ENCODE measurements around the gene PRPF18.

DNA sequence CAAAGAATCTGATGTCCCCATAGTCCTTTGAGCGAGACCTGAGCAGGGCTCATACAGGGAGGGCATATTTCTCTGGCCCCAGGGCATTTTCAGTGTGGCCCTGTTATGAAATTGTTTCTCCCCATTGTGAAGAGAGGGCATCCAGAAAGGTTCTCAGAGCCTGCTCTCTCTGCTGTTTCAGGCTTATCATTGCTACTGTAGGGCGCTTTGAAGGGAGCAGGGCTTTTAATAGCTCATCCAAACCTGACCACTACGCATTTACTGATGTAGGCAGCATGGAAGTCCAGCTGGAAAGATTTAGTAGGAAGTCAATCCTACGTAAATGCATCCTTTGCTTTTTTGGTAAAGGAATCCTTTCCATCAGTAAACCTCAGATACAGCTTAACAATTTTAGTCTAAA, 68.1 kb downstream of the PRPF18 start:
- TF ChIP-seq, protein P1, sequence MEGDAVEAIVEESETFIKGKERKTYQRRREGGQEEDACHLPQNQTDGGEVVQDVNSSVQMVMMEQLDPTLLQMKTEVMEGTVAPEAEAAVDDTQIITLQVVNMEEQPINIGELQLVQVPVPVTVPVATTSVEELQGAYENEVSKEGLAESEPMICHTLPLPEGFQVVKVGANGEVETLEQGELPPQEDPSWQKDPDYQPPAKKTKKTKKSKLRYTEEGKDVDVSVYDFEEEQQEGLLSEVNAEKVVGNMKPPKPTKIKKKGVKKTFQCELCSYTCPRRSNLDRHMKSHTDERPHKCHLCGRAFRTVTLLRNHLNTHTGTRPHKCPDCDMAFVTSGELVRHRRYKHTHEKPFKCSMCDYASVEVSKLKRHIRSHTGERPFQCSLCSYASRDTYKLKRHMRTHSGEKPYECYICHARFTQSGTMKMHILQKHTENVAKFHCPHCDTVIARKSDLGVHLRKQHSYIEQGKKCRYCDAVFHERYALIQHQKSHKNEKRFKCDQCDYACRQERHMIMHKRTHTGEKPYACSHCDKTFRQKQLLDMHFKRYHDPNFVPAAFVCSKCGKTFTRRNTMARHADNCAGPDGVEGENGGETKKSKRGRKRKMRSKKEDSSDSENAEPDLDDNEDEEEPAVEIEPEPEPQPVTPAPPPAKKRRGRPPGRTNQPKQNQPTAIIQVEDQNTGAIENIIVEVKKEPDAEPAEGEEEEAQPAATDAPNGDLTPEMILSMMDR (conservative IDR thresholded peaks at IDR 0.05; ENCODE audit: low read depth, low read length) = no peak
- no peak for TF ChIP-seq CEBPB (IDR thresholded peaks at IDR 0.05; ENCODE audit: low read depth, low read length)

All from IMR-90 (cell line).